ENCODE measurements around the gene TRAM2. TPM values are rescaled to one million over a fixed set of nuclear protein-coding genes. Genes with fewer than 3 reads are reported as not detected.

The TRAM2 gene
- total and polyA plus RNA-seq, 3 donors from 2014 or later, result 21.1 to 34.7 (median 26.1) TPM

DNA sequence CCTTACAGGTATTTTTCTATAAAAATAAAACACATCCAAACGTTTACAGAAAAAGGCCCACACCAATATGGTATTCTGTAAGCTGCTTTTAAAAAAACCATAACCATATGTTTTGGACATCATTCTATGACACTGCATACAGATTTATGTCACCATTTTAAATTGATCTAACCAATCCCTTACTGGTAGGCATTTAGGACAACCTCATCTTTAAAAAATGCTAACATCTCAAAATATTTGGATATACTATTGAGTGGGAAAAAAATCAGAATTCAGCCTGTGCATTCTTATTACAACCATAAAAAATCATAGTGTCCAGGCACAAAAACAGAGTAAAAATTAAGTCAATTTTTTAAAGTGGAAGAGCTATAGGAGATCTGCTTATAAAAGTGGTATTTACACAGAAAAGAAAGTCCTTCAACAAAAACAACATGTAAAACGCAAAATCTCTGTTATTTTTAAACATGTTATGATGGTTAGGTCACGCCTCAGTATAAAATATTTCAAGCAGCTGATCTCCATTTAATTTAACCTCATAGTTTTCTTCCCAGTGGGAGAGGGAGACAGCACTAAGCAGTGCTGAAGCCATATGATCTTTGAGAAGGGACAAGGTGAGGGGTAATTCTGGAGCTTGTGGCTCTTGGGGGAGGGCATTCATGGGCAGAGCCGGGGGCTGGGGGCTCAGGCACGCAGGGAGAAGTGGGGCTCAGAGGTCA, 21.2 kb downstream of the TRAM2 start:
- no peak for DNase-seq
- Histone ChIP-seq H3K36me3 (ENCODE audit: low read depth, missing control alignments) (no peaks in the 10 kb centered on the region), H3K4me3 (no peak overlapping the region), H3K27me3 (no peaks in the 10 kb centered on the region), H3K27ac (no peak overlapping the region), H3K4me1 (peaks cover 31% of the 10 kb centered on the region), H3K9me3 (no peaks in the 10 kb centered on the region)
- intact Hi-C loops (cut with DNase I; ENCODE audit: low total_unique reads), result no loop called here
- WGBS, 2 donors, result 61 to 66% methylated on average over 5 of the region's 5 CpGs
- TF ChIP-seq CTCF (IDR thresholded peaks at IDR 0.05) (no peak), POLR2A (IDR thresholded peaks at IDR 0.05) (no peak)

DNA sequence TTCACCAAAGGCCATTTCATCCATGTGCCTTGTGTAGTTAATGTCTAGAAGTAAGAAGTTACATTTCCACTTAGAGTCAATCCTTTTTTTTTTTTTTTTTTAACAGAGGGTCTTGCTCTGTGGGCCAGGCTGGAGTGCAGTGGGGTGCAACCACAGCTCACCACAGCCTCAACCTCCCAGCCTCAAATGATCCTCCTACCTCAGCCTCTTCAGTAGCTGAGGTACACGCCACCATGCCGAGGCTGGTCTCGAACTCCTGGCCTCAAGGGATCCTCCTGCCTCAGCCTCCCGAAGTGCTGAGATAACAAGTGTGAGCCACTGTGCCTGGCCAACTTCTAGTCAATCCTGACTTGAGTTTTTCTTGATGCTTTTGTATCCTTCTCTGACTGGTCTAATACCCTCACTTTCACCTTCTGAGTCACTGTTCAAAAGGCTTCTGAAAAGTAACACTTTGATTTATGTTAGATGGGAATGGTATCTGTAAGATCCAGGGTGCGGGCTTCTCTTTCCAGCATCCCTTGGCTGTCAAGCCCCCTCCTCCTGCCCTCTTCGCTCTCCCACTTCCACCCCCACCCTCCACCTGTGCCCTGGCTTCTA, 22.1 kb downstream of the TRAM2 start:
- 89 to 97% methylated on average over 6 of the region's 6 CpGs for WGBS, 2 donors
- no peak overlapping the region for H3K27ac ChIP-seq
- no peak overlapping the region for H3K4me3 ChIP-seq
- H3K27me3 ChIP-seq, result no peaks in the 10 kb centered on the region
- intact Hi-C loops (cut with DNase I; ENCODE audit: low total_unique reads), result no loop called here
- TF ChIP-seq POLR2A (IDR thresholded peaks at IDR 0.05) (no peak), CTCF (IDR thresholded peaks at IDR 0.05) (no peak)
- DNase-seq, result no peak
- no peaks in the 10 kb centered on the region for H3K36me3 ChIP-seq (ENCODE audit: low read depth, missing control alignments)
- H3K4me1 ChIP-seq, result peaks cover 31% of the 10 kb centered on the region
- H3K9me3 ChIP-seq, result no peaks in the 10 kb centered on the region

DNA sequence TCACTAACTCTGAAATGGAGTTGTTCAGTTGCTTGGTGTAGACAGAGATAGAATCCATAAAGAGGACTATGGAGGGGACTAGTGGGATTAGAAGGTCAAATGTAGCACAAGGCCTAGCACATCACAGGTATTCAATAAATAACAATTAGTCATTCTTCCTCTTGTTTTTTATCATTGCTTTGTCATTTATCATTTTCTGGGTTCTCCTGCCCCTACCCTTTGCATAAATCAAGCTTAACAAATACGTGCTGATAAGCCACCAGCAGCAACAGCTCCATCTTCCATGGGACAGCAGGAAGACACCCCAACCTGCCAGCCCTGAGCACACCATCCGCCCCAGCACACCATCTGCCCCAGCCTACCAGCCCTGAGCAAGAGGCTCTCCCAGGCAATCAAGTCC, 23.1 kb downstream of the TRAM2 start:
- Histone ChIP-seq H3K36me3 (ENCODE audit: low read depth, missing control alignments) (no peaks in the 10 kb centered on the region), H3K9me3 (no peaks in the 10 kb centered on the region), H3K27me3 (no peaks in the 10 kb centered on the region), H3K27ac (no peak overlapping the region), H3K4me1 (peaks cover 34% of the 10 kb centered on the region), H3K4me3 (no peak overlapping the region)
- no peak for TF ChIP-seq POLR2A (IDR thresholded peaks at IDR 0.05)
- no peak for TF ChIP-seq CTCF (IDR thresholded peaks at IDR 0.05)
- no peak for DNase-seq
- intact Hi-C loops (cut with DNase I; ENCODE audit: low total_unique reads), result no loop called here
- 82 to 88% methylated on average over 2 of the region's 2 CpGs for WGBS, 2 donors

DNA sequence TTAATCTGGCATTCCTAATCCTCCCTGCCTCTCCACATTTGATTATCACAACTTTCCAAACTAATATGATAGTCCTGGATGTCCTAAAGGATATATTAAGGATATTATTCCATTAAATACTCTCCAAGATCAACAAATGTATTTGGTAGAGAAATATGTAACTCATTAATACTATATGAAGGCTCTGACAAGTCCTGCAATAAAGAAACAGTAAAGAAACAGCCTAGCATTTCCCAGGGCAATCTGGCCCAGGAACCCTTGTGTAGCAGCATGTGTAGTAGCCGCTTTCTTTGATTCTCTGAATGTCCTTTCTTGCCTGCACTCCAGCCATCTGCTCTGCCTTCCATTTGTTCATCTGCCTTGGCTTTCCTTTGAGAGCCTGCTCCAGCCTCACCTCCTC, 23.7 kb downstream of the TRAM2 start:
- H3K36me3 ChIP-seq (ENCODE audit: low read depth, missing control alignments), result no peaks in the 10 kb centered on the region
- H3K4me3 ChIP-seq, result no peak overlapping the region
- peaks cover 35% of the 10 kb centered on the region for H3K4me1 ChIP-seq
- H3K27me3 ChIP-seq, result no peaks in the 10 kb centered on the region
- whole genome bisulfite sequencing, 2 donors, result 91 to 100% methylated on average over 1 of the region's 1 CpG
- no peak for DNase-seq
- H3K27ac ChIP-seq, result no peak overlapping the region
- intact Hi-C loops (cut with DNase I; ENCODE audit: low total_unique reads), result no loop called here
- H3K9me3 ChIP-seq, result no peaks in the 10 kb centered on the region
- TF ChIP-seq POLR2A (IDR thresholded peaks at IDR 0.05), result no peak
- TF ChIP-seq CTCF (IDR thresholded peaks at IDR 0.05), result no peak

DNA sequence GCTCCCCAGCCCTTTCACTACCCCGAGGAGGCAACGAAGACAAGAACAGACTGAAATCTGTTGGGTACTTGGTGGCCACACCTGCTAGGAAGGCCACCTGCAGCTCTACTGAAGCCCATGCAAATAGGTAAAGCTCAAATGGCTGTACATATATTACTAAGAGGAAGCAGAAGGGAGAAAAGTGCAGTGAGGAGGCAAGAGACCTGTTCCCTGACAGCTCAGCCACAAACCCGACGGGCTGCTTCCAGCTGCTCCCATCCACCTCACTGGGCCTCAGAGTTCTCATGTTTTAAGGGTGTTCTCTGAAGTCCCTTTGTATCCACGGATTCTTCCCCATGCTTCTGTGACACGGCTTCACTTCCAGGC, 24.6 kb downstream of the TRAM2 start:
- H3K36me3 ChIP-seq (ENCODE audit: low read depth, missing control alignments), result no peaks in the 10 kb centered on the region
- DNase-seq, result no peak
- TF ChIP-seq POLR2A (IDR thresholded peaks at IDR 0.05) (no peak), CTCF (IDR thresholded peaks at IDR 0.05) (no peak)
- H3K4me1 ChIP-seq, result peaks cover 30% of the 10 kb centered on the region
- no peak overlapping the region for H3K4me3 ChIP-seq
- intact Hi-C loops (cut with DNase I; ENCODE audit: low total_unique reads), result no loop called here
- peak overlapping the region in 1 of 2 donors; percentile 1 for H3K27ac ChIP-seq
- 32 to 38% methylated on average over 6 of the region's 6 CpGs for WGBS, 2 donors
- no peaks in the 10 kb centered on the region for H3K27me3 ChIP-seq
- no peaks in the 10 kb centered on the region for H3K9me3 ChIP-seq

All from testis (tissue), 3 donors.